GM12874 (cell line): ENCODE measurements around the gene TBX15.

Experiments
- CTCF ChIP-seq: IDR thresholded peaks from 2 replicates; pipeline ENCODE4 v1.5.1; 2011; ENCODE audit warnings: low read depth, mild to moderate bottlenecking, control low read depth, low read length, moderate library complexity; ENCODE audit not compliant: insufficient read depth

Gene TBX15

DNA sequence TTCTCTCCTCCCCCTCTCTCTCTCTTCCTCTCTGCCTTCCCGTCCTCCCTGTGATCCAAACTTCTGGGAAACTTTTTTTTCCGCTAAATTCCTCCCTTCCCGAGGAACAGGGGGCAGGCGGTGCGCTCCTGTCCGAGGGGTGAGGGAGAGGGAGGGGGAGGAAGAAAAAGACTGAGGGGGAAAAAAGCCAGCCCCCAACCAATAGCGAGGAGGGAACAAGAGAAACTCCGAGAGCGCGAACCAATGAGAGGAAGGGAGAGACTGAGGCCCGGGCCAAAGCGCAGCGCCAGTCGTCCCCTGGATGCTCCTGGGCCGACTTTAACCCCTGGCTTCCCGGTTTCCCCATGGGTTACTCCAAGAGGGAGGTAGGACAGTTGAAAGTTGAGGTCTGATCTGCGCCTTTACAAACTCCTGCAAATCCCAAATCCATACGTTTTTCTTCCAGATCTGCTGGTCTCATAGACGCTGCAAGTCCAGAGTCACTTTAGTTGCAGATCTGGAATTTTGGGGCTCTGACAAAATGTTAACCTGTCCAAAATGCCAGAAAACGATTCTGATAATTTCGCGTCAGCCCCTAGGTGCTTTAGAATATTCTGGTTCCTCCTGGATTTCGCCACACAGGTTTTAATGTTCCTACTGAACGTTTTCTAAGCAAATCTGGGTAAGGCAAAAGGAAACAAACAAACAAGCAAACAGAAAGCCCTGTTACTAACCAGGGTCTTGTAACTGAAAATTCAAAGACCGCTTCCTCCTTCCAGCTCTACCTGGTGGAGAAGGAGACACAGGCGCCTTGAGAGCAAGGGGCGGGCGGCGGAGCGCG lies at the start of gene TBX15:
Gene TBX15, minus strand, starts transcription at position 158 of the 820 bp plus-strand sequence. CDS start 548 bp downstream, outside the sequence.
- no peak for TF ChIP-seq CTCF

DNA sequence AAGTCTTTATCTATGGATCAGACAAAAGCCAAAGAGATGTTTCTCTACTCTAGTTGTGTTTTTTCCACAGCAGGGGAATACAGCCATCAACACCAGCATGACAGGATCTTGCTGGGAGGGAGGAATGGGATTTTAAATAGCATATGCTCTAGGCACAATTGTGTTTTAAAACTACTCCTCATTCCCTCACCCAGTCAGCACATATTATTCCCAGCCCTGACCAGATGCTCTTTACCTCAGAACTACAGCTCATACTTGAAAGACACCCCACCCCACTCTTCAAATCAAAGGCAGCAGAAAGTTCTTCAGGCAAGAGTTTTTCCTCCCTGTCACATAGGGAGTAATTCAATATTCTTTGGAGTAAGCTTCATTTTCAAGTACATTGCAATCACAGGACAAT lies 46.2 kb upstream of the TBX15 start:
- TF ChIP-seq CTCF: no peak

DNA sequence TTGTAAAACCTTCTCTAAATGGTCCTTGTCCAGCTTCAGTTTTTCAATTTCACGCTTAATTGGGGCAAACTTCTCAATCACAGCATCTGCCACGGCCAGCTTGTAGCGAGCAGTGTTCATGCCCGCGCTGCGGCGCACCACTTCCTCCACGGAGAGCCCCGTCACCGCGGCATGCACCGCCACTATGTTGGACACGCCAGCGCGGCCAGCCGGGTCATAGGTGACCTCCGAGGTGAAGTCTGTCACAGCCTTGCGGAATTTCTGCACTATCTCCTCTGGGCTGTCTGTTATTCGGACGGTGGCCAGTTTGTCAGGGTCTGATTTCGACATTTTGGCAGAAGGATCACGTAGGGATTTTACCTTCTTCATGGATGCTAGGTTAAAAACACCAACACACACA lies 44.8 kb upstream of the TBX15 start:
- TF ChIP-seq CTCF: no peak

DNA sequence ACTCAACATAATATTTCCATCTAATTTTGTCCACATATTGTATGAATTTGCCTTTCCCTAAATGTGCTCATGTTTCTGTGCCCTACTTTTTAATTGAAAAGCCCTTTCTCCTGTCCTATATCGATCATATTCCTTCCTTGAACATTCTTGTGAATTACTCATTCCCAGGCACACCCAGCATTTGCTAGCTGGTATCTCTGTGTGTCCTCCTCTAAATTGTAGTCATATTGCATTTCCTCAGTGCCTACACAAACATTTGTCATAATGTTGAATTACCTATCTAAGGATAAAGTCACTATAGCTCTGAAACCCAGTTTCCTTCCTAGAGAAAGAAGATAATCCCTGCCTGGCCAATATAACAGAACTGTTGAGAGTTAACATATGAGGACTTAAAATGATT lies 39.6 kb upstream of the TBX15 start:
- TF ChIP-seq CTCF: no peak

- TF ChIP-seq CTCF: no peak
Measured at GRCh38 chr1:119026956-119027355, 38.8 kb upstream of the TBX15 start.

- no peak for TF ChIP-seq CTCF
Measured at GRCh38 chr1:119015547-119015946, 27.4 kb upstream of the TBX15 start.

- TF ChIP-seq CTCF: no peak
Measured at GRCh38 chr1:119012383-119012782, 24.2 kb upstream of the TBX15 start.
